Right lobe of liver (tissue), 6 donors: Measurements from ENCODE around the gene GCNT1. TPM values are rescaled to one million over a fixed set of nuclear protein-coding genes. Genes with fewer than 3 reads are reported as not detected.
"Not testable (repeated sequence)": the region's sequence is repeated elsewhere in the genome, so short reads cannot be mapped to it uniquely, and the experiment has no call there.

Source experiments
- ATAC-seq, 4 donors: fragments of 200-7000 bp; cut with Tn5 transposase; one replicate each; pipeline ENCODE4 v1.9.1; 2020; ENCODE audit warnings: mild to moderate bottlenecking in 4 of 4, moderate library complexity in 4 of 4
- DNase-seq, 3 donors: peaks; one replicate each; pipeline ENCODE4 v3.0.0-alpha.2; 2020
- H3K27ac ChIP-seq, 3 donors: fragments of 200-600 bp; one replicate each; pipeline ENCODE4 v1.8.0; 2022
- H3K27me3 ChIP-seq, 2 donors: fragments of 200-600 bp; one replicate each; pipeline ENCODE4 v1.8.0; 2022
- H3K36me3 ChIP-seq, 4 donors: fragments of 200-600 bp; sonication (generic) in 1 of 4; one replicate each; pipeline versions ENCODE4 v1.5.1 to v1.8.0; 2017 to 2022; ENCODE audit warnings: control low read depth in 1 of 4
- H3K4me1 ChIP-seq, 4 donors: fragments of 200-600 bp; sonication (generic) in 1 of 4; one replicate each; pipeline versions ENCODE4 v1.5.1 to v1.8.0; 2017 to 2022; ENCODE audit warnings: control low read depth in 1 of 4
- H3K4me3 ChIP-seq, 3 donors: fragments of 200-600 bp; one replicate each; pipeline ENCODE4 v1.8.0; 2022
- H3K9me3 ChIP-seq, 4 donors: fragments of 200-600 bp; sonication (generic) in 1 of 4; one replicate each; pipeline versions ENCODE4 v1.5.1 to v1.8.0; 2017 to 2022; ENCODE audit warnings: control low read depth in 1 of 4
- POLR2A ChIP-seq: fragments of 450-650 bp; IDR thresholded peaks from one replicate; pipeline ENCODE4 v1.6.1; 2017; ENCODE audit warnings: antibody characterized with exemption, mild to moderate bottlenecking
- WGBS: methylation state at CpG from one replicate; pipeline ENCODE4 v1.1.6; 2018; ENCODE audit warnings: low coverage, low lambda C conversion rate; ENCODE audit not compliant: insufficient coverage; ENCODE audit errors: missing lambda C conversion rate; 5-methylcytosine and 5-hydroxymethylcytosine counted together
- intact Hi-C, 2 donors: fragments of 100-400 bp; cut with DNase I; formaldehyde crosslinking; loops; one replicate each; pipeline versions ENCODE4 v1.11.2 to v1.14.1; 2022
- total RNA-seq, 6 experiments: library from RNA; depleted of rRNA in 2 of 6; stranded (reverse); fragments of >200 nt in 2 of 6; fragmentation: NEBNext Ultra II Directional in 3 of 6; extraction: Animal tissue kit (Norgen Biotek cat#: 25700) in 3 of 6; gene quantifications; one replicate each; pipeline versions ENCODE4 v1.1.0 to v1.2.4, GENCODE V29; 2016 to 2023
- TF ChIP-seq, protein P1 (sequence below), 4 donors: fragments of 200-600 bp in 3 of 4; fragments of 450-650 bp in 1 of 4; IDR thresholded peaks; one replicate each; pipeline versions ENCODE4 v1.5.1 to v1.8.0; 2016 to 2022; ENCODE audit warnings: antibody characterized with exemption in 4 of 4, mild to moderate bottlenecking in 2 of 4
- donor health status: DM: no; HTN: yes; CAD: no.
- donor health status: DM: no; HTN: no; CAD: no.
- donor health status: DM: no; HTN: no; CAD: no.
- donor health status: DM: no; HTN: yes; CAD: no.
- donor health status: DM: no; HTN: yes; CAD: no.

The GCNT1 gene
- total RNA-seq, 6 experiments from 2014 or later, result 1.1 to 3.6 (median 2.7) TPM

DNA sequence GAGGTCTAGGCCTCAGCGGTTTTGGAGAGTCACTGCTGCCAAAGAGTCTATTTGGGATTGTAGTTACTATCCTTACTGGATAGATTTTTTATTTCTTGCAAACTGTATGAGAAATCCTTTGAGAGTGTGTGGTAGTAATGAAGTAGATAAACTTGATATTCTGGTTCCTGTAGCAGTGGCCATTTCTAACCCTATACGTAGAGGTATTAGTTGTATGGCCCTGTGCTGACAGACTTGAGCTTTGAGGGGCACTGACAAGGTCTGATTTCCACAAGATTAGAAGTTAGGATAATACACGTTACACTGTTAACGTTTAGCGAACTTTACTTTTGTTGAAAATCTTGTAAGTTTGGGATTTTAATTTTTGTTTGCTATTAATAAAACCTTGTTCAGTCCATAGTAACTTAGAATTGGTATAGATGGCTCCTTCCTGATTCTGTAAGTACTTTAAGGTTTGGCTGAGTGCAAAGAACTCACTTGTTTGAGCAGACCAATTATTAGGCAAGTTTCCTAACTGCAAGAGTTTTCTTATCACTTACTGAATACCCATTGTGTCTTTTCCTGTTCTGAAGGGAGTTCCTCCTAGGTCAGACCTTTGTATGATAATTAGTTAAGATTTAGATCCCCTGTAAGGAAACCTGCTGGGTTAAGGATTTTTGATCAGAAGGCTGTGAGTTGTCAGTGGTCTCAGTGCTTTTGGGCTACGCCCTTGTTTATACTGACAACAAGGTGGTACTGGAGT, 31.4 kb downstream of the GCNT1 start:
- intact Hi-C loops, result no loop called here
- H3K27me3 ChIP-seq, result no peaks in the 10 kb centered on the region
- no peak for TF ChIP-seq POLR2A
- TF ChIP-seq, protein P1, sequence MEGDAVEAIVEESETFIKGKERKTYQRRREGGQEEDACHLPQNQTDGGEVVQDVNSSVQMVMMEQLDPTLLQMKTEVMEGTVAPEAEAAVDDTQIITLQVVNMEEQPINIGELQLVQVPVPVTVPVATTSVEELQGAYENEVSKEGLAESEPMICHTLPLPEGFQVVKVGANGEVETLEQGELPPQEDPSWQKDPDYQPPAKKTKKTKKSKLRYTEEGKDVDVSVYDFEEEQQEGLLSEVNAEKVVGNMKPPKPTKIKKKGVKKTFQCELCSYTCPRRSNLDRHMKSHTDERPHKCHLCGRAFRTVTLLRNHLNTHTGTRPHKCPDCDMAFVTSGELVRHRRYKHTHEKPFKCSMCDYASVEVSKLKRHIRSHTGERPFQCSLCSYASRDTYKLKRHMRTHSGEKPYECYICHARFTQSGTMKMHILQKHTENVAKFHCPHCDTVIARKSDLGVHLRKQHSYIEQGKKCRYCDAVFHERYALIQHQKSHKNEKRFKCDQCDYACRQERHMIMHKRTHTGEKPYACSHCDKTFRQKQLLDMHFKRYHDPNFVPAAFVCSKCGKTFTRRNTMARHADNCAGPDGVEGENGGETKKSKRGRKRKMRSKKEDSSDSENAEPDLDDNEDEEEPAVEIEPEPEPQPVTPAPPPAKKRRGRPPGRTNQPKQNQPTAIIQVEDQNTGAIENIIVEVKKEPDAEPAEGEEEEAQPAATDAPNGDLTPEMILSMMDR (IDR thresholded peaks at IDR 0.05), result no peak
- no peaks in the 10 kb centered on the region for H3K9me3 ChIP-seq
- WGBS, result 76% methylated on average over 6 of the region's 6 CpGs
- H3K36me3 ChIP-seq, result no peaks in the 10 kb centered on the region
- DNase-seq (no peak), ATAC-seq (no peak)
- no peaks in the 10 kb centered on the region for H3K4me1 ChIP-seq
- no peak overlapping the region for H3K27ac ChIP-seq
- H3K4me3 ChIP-seq, result no peak overlapping the region

DNA sequence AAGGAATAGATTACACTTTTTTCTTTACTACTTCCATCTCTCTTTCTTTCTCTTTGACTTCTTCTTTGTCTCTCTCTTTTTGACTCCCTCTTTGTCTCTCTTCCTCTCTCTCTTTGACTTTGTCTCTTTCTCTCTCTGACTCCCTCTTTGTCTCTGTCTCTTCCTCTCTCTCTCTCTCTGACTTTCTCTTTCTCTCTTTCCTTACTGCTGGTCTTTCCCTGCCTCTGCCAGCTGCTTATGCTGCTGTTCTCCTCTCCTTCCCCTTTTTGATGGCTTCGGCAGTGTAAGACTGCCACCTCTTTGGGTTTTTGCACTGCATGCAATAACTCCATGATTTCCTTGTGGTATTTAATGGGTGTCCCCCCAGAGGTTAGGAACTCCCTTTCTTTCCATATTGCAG, 32.1 kb downstream of the GCNT1 start:
- 29% methylated on average over 1 of the region's 1 CpG for WGBS
- intact Hi-C loops, ATAC-seq: not testable (repeated sequence)

DNA sequence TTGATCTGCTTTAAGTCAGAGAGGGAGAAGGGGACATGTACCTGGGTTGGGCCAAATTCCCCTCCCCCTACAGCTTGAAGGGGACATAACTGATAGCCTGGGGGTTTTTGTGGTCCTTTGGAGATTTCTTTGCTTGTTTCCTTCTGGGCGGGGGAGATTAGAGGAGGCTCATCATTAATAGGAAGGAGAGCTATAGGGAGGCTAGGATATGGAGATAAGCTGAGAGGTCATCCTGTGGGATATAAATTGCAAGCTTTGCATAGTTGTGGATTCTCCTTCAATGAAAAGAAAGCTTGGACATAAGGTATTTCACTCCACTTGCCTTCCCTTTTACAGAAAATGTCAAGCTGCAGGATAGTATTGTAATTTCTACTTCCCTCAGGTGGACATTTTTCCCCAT, 34.5 kb downstream of the GCNT1 start:
- H3K27me3 ChIP-seq, ATAC-seq, H3K9me3 ChIP-seq, H3K4me3 ChIP-seq, H3K4me1 ChIP-seq, DNase-seq, H3K36me3 ChIP-seq, intact Hi-C loops, H3K27ac ChIP-seq: not testable (repeated sequence)
- 40% methylated on average over 1 of the region's 1 CpG for WGBS

More for the DNA sequence above, 32.1 kb downstream of the GCNT1 start:
- not testable (repeated sequence) for H3K36me3 ChIP-seq, H3K4me3 ChIP-seq, H3K9me3 ChIP-seq, H3K27ac ChIP-seq, H3K27me3 ChIP-seq, H3K4me1 ChIP-seq, DNase-seq

DNA sequence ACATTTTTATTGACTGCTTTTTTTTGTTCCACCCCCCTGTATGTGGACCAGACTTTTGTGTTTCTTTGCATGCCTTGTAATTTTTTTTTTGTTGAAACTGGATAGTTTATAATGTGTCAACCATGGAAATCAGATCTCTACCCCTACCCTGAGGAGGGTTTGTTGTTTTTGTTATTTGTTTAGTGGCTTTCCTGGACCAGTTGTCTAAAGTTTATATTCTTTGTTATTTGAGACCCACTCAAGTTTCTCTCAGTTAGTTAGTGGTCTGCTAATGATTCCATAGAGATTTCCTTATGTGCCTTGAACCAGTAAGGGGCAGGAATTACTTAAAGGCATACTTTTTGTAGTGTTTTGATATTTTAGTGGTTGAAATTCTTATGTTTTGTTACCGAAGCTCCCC, 41.1 kb downstream of the GCNT1 start:
- 79% methylated on average over 1 of the region's 1 CpG for WGBS
- no peaks in the 10 kb centered on the region for H3K4me1 ChIP-seq
- no peak for ATAC-seq
- DNase-seq, result no peak
- no peak overlapping the region for H3K4me3 ChIP-seq
- H3K27me3 ChIP-seq, result no peaks in the 10 kb centered on the region
- no peak overlapping the region for H3K27ac ChIP-seq
- H3K9me3 ChIP-seq, result no peaks in the 10 kb centered on the region
- intact Hi-C loops, result no loop called here
- H3K36me3 ChIP-seq, result no peaks in the 10 kb centered on the region
- TF ChIP-seq, protein P1 (IDR thresholded peaks at IDR 0.05), result no peak
- no peak for TF ChIP-seq POLR2A

DNA sequence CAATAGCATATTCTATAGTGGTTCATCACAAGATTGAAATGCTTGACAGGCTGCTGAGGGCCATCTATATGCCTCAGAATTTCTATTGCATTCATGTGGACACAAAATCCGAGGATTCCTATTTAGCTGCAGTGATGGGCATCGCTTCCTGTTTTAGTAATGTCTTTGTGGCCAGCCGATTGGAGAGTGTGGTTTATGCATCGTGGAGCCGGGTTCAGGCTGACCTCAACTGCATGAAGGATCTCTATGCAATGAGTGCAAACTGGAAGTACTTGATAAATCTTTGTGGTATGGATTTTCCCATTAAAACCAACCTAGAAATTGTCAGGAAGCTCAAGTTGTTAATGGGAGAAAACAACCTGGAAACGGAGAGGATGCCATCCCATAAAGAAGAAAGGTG, 43.8 kb downstream of the GCNT1 start:
- 76% methylated on average over 5 of the region's 6 CpGs for WGBS
- no peak overlapping the region for H3K27ac ChIP-seq
- H3K9me3 ChIP-seq, result no peaks in the 10 kb centered on the region
- DNase-seq (no peak), ATAC-seq (no peak)
- no peak overlapping the region for H3K4me3 ChIP-seq
- TF ChIP-seq, protein P1 (IDR thresholded peaks at IDR 0.05), result no peak
- TF ChIP-seq POLR2A, result no peak
- H3K36me3 ChIP-seq, result no peaks in the 10 kb centered on the region
- intact Hi-C loops, result no loop called here
- no peaks in the 10 kb centered on the region for H3K4me1 ChIP-seq
- no peaks in the 10 kb centered on the region for H3K27me3 ChIP-seq
